GM18907 (cell line): Measurements from ENCODE around the gene KRTAP10-5.
"Not testable (repeated sequence)": the region's sequence is repeated elsewhere in the genome, so short reads cannot be mapped to it uniquely, and the experiment has no call there.

Experiments used
- ATAC-seq: cut with Tn5 transposase; IDR thresholded peaks from one replicate; pipeline ENCODE4 v1.9.1; 2021; ENCODE audit warnings: mild to moderate bottlenecking, moderate library complexity; ENCODE audit not compliant: unreplicated experiment

KRTAP10-5 gene

GRCh38 chr21:44611551-44611950, 31.1 kb upstream of the KRTAP10-5 start:
- no peak for ATAC-seq

- not testable (repeated sequence) for ATAC-seq
Measured at GRCh38 chr21:44610157-44610843, 29.9 kb upstream of the KRTAP10-5 start.

GRCh38 chr21:44609193-44609592, 28.8 kb upstream of the KRTAP10-5 start:
- ATAC-seq: no peak

GRCh38 chr21:44606495-44606894, 26.1 kb upstream of the KRTAP10-5 start:
- no peak for ATAC-seq

GRCh38 chr21:44603911-44604310, 23.5 kb upstream of the KRTAP10-5 start:
- ATAC-seq: no peak

- no peak for ATAC-seq
Measured at GRCh38 chr21:44603109-44603875, 22.9 kb upstream of the KRTAP10-5 start.

- no peak for ATAC-seq
Measured at GRCh38 chr21:44602463-44602850, 22.1 kb upstream of the KRTAP10-5 start.

- no peak for ATAC-seq
Measured at GRCh38 chr21:44601596-44602462, 21.4 kb upstream of the KRTAP10-5 start.

- not testable (repeated sequence) for ATAC-seq
Measured at GRCh38 chr21:44601091-44601490, 20.7 kb upstream of the KRTAP10-5 start.

- ATAC-seq: not testable (repeated sequence)
Measured at GRCh38 chr21:44600118-44600978, 19.9 kb upstream of the KRTAP10-5 start, which contains the start of gene KRTAP10-7. TSS of gene KRTAP10-7 (plus strand) at chr21:44600597. CDS start at chr21:44600622, 25 bp downstream.

- ATAC-seq: no peak
Measured at GRCh38 chr21:44599264-44600029, 19.0 kb upstream of the KRTAP10-5 start.

GRCh38 chr21:44598061-44598460, 17.7 kb upstream of the KRTAP10-5 start:
- no peak for ATAC-seq

- ATAC-seq: no peak
Measured at GRCh38 chr21:44596068-44596725, 15.8 kb upstream of the KRTAP10-5 start.

- ATAC-seq: no peak
Measured at GRCh38 chr21:44595524-44595923, 15.1 kb upstream of the KRTAP10-5 start.

GRCh38 chr21:44594406-44594916, 14.1 kb upstream of the KRTAP10-5 start:
- ATAC-seq: no peak

GRCh38 chr21:44593598-44594405, 13.4 kb upstream of the KRTAP10-5 start:
- no peak for ATAC-seq

- no peak for ATAC-seq
Measured at GRCh38 chr21:44592446-44593311, 12.3 kb upstream of the KRTAP10-5 start, which contains the start of gene KRTAP10-6. TSS of gene KRTAP10-6 (minus strand) at chr21:44592505. CDS start at chr21:44592484, 21 bp downstream.
